Measurements from ENCODE around the gene NRXN3. TPM values are rescaled to one million over a fixed set of nuclear protein-coding genes. Genes with fewer than 3 reads are reported as not detected.

NRXN3 gene
- total and polyA plus RNA-seq, 2 of the 13 experiments (the other 11 are each of a cell fraction or from before 2014, with no cell fraction given), result 0.03 TPM; not detected in 1

- Histone ChIP-seq H3K27me3 (ENCODE audit: control insufficient read depth in 1 of 2, insufficient read depth in 2 of 2, low read length in 2 of 2) (no peaks in the 10 kb centered on the region), H2AFZ (ENCODE audit: low read length) (no peak overlapping the region), H4K20me1 (ENCODE audit: insufficient read depth, low read length) (no peaks in the 10 kb centered on the region), H3K9ac (ENCODE audit: insufficient read depth, low read depth, low read length) (no peak overlapping the region), H3K79me2 (ENCODE audit: insufficient read depth, low read length) (no peaks in the 10 kb centered on the region), H3K4me1 (ENCODE audit: insufficient read depth, low read length) (no peaks in the 10 kb centered on the region), H3K4me3 (replicated peaks in 1 of 3; ENCODE audit: insufficient read depth in 1 of 3, low read depth in 2 of 3, low read length in 3 of 3) (no peak overlapping the region), H3K27ac (ENCODE audit: extremely low read length, insufficient read depth, low read length) (no peak overlapping the region), H3K36me3 (replicated peaks in 1 of 2; ENCODE audit: control insufficient read depth in 1 of 2, insufficient read depth in 2 of 2, low read length in 2 of 2) (no peaks in the 10 kb centered on the region), H3K4me2 (ENCODE audit: low read depth, low read length) (no peak overlapping the region), H3K9me3 (ENCODE audit: low read length) (peaks cover 78% of the 10 kb centered on the region)
- DNase-seq (ENCODE audit: low spot score) (no peak), FAIRE-seq (no peak), ATAC-seq (no peak)
- ChIA-PET CTCF (ENCODE audit: low intra/inter-chr PET ratio, low total read pairs) (no interaction called here), POLR2A (no interaction called here)
- in situ Hi-C loops (cut with HindIII; ENCODE audit: extremely low pct_ligation_motif_present, low pct_unique_long_range_greater_than_20kb) (no loop called here), intact Hi-C loops (cut with micrococcal nuclease; ENCODE audit: unreplicated experiment) (no loop called here)
- WGBS (ENCODE audit: low lambda C conversion rate), result 37% methylated on average over 3 of the region's 3 CpGs
- no TSS peak for BruUV-seq (replicated peaks)
- TF ChIP-seq THAP9 (CRISPR knock-in tag; IDR thresholded peaks at IDR 0.05; ENCODE audit: borderline replicate concordance) (no peak), SRSF9 (IDR thresholded peaks at IDR 0.05; ENCODE audit: borderline replicate concordance, insufficient read depth, low read depth, low read length, poor library complexity, severe bottlenecking) (no peak), RNF219 (CRISPR knock-in tag; IDR thresholded peaks at IDR 0.05) (no peak), KDM4B (CRISPR knock-in tag; IDR thresholded peaks at IDR 0.05) (no peak), ZNF614 (CRISPR knock-in tag; IDR thresholded peaks at IDR 0.05; ENCODE audit: borderline replicate concordance) (no peak), REL (CRISPR knock-in tag; conservative IDR thresholded peaks at IDR 0.05) (no peak), CEBPZ (IDR thresholded peaks at IDR 0.05; ENCODE audit: low read length) (no peak), MXD1 (CRISPR knock-in tag; IDR thresholded peaks at IDR 0.05) (no peak), NR2F1 (CRISPR knock-in tag; IDR thresholded peaks at IDR 0.05) (no peak), WIZ (CRISPR knock-in tag; IDR thresholded peaks at IDR 0.05) (no peak), ZSCAN20 (CRISPR knock-in tag; IDR thresholded peaks at IDR 0.05; ENCODE audit: borderline replicate concordance) (no peak), ETS1 (CRISPR knock-in tag; IDR thresholded peaks at IDR 0.05) (no peak), SSRP1 (CRISPR knock-in tag; IDR thresholded peaks at IDR 0.05) (no peak), SNRNP70 (IDR thresholded peaks at IDR 0.05; ENCODE audit: low read depth, low read length) (no peak), ZNF790 (CRISPR knock-in tag; IDR thresholded peaks at IDR 0.05; ENCODE audit: borderline replicate concordance) (no peak)
Observed at GRCh38 chr14:79833781-79834180, 1663.6 kb downstream of the NRXN3 start.

Data from HepG2 (cell line).